HG02885 (cell line): ENCODE measurements around the gene KRT81.
"Not testable (repeated sequence)": the region's sequence is repeated elsewhere in the genome, so short reads cannot be mapped to it uniquely, and the experiment has no call there.

Experiments used
- ATAC-seq: cut with Tn5 transposase; IDR thresholded peaks from one replicate; pipeline ENCODE4 v1.9.1; 2021; ENCODE audit warnings: mild to moderate bottlenecking; ENCODE audit not compliant: unreplicated experiment, poor library complexity

KRT81 gene

GRCh38 chr12:52245259-52245961 lies 45.9 kb downstream of the KRT81 start:
- ATAC-seq: no peak

DNA sequence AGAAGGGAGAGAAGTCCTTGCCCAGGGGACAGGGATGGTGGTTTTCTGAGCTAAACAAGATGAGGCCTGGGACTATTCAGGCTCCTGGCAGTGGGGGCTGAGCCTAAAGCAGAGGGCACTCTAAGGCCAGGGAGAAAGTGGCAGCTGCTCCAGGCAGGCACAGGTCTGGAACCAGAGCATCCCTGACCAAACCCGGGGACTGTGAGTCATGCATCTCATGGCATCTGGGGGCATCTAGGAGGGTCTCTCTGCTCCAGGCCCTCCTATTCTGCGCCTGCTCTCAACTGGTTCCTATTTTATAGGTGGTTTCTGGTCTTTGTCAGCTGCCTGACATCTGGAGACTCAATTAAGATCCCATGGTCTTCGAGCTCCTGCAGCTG lies 46.7 kb downstream of the KRT81 start:
- ATAC-seq: no peak

DNA sequence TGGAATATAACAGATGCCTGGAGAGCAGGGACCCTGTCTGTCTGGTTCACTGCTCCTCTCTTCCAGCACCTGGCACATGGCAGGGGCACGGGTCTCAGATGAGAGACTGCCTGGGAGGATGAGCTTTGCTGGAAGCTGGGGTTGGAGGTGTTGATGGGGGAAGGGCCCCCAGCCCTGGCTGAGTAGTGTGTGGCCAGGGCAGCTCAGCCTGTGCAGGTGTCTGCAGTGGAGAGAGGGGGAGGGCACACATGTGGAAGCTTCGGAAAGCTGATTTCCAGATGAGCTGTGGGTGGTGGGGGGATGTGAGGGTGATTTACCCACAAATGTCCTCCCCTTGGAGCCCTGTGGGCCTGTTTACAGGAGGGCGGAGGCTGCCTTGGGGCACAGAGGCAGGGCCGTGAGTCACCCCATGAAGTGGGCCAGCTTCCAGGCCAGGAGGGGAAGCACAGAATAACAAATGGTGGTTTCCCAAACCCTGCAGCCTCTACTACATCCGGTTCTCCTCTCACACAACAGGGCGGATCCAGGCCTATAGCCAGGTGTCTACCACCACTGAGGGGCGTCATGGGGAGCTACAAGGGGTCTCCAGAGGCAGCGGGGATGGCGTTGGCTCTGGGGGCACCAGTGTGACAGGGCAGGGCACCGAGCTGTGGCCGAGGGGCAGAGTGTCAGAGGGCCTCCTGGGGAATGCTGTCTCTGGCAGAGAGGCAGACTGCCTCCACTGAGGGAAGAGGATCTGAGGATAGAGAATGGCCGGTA lies 47.3 kb downstream of the KRT81 start:
- ATAC-seq: peak; percentile 91

DNA sequence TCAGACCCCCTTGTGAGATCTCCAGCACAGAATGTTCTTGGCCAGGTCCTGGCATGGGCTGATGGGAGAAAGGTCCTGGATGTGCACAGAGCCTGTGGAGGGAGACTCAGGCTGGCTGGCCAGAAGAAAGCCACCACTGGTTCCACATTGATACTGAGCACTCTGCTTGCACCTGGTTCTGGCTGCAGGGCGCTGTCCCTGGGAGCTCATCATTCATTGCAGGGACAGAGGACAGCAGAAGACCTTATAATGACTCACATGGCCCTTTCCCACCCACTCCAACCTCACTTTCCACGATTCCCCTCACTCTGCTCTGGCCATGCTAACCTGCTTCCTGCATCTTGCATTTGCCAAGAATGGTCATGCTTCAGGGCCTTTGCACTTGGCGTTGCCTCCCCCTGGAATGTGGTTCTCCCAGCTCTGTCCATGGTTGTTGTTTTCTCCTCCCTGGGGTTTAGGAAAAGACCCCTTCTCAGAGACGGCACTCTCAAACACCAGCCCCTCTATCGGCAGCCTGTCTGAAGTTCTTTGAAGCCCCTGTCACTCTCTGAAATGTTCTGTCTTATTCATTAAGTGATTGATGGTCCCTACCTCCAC lies 48.0 kb downstream of the KRT81 start:
- ATAC-seq: no peak

DNA sequence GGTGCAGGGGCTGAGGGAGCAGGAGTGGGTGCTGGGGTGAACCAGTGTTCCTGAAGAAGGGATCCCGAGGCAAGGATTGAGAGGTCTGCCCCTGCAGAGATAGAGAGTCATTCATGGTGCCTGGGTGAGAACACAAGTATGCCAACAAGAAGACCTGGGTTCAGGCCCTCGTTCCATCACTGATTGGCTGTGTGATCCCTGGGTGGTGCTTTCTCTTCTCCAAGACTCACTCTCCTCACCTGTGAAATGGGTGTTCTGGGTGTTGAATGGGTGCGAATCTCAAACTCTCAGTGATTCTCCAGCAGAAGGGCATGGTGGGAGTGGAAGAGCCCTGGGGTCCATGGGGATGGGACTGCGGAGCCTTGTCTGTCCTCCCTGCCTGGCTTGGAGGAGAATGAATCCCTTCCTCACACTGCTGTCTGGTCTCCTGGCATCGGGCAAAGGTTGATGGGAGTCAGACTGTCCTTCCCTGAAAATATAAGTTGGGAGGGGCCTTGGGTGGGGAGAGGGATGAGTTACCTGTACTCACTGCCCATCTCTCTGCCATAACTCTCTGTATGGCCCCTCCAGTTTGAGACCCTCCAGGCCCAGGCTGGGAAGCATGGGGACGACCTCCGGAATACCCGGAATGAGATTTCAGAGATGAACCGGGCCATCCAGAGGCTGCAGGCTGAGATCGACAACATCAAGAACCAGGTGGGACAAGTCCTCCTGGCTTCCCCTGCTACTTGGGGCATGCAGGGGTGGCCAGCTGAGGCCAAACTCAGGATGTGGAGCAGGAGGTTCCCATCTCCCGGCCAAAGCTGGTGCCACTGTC lies 48.7 kb downstream of the KRT81 start:
- no peak for ATAC-seq

GRCh38 chr12:52241205-52241842 lies 50.0 kb downstream of the KRT81 start:
- no peak for ATAC-seq

DNA sequence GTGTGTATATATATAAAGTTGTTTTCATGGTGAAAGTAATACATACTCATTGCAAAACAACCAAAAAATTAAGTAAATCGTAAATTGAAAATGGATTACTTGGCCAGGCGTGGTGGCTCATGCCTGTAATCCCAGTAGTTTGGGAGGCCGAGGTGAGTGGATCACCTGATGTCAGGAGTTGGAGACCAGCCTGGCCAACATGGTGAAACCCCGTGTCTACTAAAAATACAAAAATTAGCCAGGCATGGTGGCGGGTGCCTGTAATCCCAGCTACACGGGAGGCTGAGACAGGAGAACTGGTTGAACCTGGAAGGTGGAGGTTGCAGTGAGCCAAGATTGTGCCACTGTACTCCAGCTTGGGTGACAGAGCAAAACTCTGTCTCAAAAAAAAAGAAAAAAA lies 51.1 kb downstream of the KRT81 start:
- ATAC-seq: not testable (repeated sequence)

- no peak for ATAC-seq
Observed at GRCh38 chr12:52239767-52240166, 51.6 kb downstream of the KRT81 start.

DNA sequence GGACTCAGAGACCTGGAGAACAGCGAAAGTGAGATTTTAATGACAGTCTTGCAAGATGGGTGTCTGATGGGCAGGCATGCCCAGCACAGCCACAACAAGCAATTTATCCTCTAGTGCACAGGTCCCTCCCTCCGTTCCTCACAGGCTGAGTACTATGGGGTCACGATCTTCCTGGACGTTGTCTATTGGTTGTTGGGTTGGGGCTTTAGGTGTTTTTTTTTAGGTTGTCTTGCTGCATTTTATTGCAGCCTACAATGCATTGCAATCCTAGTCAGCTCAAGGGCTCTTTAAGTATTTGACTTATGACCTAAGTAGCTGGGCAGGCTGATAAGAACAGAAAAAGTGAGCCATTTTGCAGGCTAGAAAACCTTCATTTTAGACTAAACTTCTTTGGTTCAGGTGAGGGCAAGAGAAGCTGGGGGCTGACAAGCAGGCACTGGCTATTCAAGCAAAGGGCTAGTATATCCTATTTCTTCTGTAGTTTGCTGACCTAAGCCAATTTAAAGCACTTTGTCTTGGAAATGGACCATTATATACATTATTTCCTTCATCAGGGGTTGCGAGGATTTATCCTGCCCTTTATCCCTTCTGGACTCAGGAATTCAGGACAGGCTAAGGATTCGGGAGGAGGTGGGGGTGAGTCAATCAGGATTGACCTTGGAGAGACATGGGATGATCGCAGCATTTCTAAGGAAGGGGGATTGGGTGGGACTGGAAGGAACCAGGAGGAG lies 52.3 kb downstream of the KRT81 start:
- ATAC-seq: no peak

GRCh38 chr12:52238207-52238840 lies 53.0 kb downstream of the KRT81 start:
- ATAC-seq: no peak

DNA sequence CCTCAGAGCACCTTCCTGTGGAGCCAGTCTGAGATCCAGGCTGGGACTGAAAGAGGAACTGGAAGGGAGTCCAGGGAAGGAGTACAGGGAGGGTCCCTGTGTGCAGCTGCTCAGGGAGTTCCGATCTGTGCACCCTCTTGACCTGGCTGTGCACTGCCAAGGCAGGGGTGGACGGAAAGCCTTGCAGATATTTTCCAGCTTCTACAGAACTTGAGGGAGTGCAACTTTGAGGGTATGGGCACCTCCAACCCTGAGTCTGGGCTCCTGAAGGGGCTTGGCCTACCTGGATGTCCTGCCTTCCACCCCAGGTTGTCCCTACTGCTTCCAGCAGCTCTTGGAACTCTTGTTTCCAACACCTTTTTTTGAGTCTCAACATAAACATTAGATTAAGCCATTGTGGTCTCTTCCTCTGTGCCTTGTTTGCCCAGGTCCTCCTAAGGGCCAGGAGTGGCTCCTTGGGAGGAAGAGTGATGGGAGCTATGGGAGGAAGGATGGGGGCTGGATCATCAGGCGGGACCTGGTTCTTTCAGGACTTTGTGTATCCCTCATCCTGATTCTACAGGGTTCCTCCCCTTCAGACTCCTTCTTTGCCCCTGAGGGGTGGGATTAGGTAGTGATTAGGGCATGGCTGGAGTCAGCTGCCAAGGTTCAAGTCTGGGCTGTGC lies 54.8 kb downstream of the KRT81 start:
- no peak for ATAC-seq
